HCT116 (cell line): ENCODE data around the gene FRRS1.

Experiments
- EZH2 ChIP-seq: fragments of 200-600 bp; sonication (generic); IDR thresholded peaks from 2 replicates; pipeline ENCODE4 v1.6.1; 2017; ENCODE audit warnings: antibody characterized with exemption, mixed run types
- EZH2phosphoT487 ChIP-seq: fragments of 200-600 bp; IDR thresholded peaks from 2 replicates; pipeline ENCODE4 v1.6.1; 2018; ENCODE audit warnings: antibody characterized with exemption, borderline replicate concordance
- JUND ChIP-seq: IDR thresholded peaks from 2 replicates; pipeline ENCODE4 v1.6.1; 2012
- POLR2A ChIP-seq: IDR thresholded peaks from 2 replicates; pipeline ENCODE4 v1.7.0; 2011; ENCODE audit warnings: borderline replicate concordance; ENCODE audit not compliant: insufficient read depth, insufficient read length; ENCODE audit errors: extremely low read depth
- POLR2AphosphoS5 ChIP-seq: IDR thresholded peaks from 2 replicates; pipeline ENCODE4 v1.6.1; 2011; ENCODE audit warnings: mild to moderate bottlenecking, low read depth, low read length, moderate library complexity
- RAD21 ChIP-seq: IDR thresholded peaks from 2 replicates; pipeline ENCODE4 v1.6.1; 2012; ENCODE audit warnings: low read depth, mild to moderate bottlenecking
- YY1 ChIP-seq: IDR thresholded peaks from 2 replicates; pipeline ENCODE4 v1.6.1; 2011; ENCODE audit warnings: low read length, low read depth, moderate library complexity, mild to moderate bottlenecking; ENCODE audit not compliant: insufficient replicate concordance; ENCODE audit errors: extremely low read depth
- ZNF274 ChIP-seq: fragments of 200-500 bp; sonication (Bioruptor generic); IDR thresholded peaks from 2 replicates; pipeline ENCODE4 v1.6.1; 2014; ENCODE audit warnings: mild to moderate bottlenecking, low read depth, low read length, inconsistent platforms
- TF ChIP-seq, protein P1 (sequence below), 3 experiments: fragments of 200-600 bp in 1 of 3; sonication (generic) in 1 of 3; IDR thresholded peaks in 2 of 3; conservative IDR thresholded peaks in 1 of 3; 2 replicates each; pipeline ENCODE4 v1.5.1; 2012 to 2017; ENCODE audit warnings: low read depth in 2 of 3, low read length in 2 of 3, antibody characterized with exemption in 1 of 3, borderline replicate concordance in 1 of 3, control low read depth in 1 of 3, mild to moderate bottlenecking in 1 of 3, mixed read lengths in 1 of 3, mixed run types in 1 of 3, moderate library complexity in 1 of 3; ENCODE audit not compliant: insufficient read depth in 1 of 3
- TF ChIP-seq, protein P2 (sequence below): IDR thresholded peaks from 2 replicates; pipeline ENCODE4 v1.6.1; 2012; ENCODE audit warnings: low read depth

- TF ChIP-seq, protein P1, sequence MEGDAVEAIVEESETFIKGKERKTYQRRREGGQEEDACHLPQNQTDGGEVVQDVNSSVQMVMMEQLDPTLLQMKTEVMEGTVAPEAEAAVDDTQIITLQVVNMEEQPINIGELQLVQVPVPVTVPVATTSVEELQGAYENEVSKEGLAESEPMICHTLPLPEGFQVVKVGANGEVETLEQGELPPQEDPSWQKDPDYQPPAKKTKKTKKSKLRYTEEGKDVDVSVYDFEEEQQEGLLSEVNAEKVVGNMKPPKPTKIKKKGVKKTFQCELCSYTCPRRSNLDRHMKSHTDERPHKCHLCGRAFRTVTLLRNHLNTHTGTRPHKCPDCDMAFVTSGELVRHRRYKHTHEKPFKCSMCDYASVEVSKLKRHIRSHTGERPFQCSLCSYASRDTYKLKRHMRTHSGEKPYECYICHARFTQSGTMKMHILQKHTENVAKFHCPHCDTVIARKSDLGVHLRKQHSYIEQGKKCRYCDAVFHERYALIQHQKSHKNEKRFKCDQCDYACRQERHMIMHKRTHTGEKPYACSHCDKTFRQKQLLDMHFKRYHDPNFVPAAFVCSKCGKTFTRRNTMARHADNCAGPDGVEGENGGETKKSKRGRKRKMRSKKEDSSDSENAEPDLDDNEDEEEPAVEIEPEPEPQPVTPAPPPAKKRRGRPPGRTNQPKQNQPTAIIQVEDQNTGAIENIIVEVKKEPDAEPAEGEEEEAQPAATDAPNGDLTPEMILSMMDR (IDR thresholded peaks at IDR 0.05 in 2 of 3, conservative IDR thresholded peaks at IDR 0.05 in 1 of 3; ENCODE audit: borderline replicate concordance in 1 of 3, insufficient read depth in 1 of 3, low read depth in 2 of 3, low read length in 2 of 3) = no peak
- TF ChIP-seq, protein P2, sequence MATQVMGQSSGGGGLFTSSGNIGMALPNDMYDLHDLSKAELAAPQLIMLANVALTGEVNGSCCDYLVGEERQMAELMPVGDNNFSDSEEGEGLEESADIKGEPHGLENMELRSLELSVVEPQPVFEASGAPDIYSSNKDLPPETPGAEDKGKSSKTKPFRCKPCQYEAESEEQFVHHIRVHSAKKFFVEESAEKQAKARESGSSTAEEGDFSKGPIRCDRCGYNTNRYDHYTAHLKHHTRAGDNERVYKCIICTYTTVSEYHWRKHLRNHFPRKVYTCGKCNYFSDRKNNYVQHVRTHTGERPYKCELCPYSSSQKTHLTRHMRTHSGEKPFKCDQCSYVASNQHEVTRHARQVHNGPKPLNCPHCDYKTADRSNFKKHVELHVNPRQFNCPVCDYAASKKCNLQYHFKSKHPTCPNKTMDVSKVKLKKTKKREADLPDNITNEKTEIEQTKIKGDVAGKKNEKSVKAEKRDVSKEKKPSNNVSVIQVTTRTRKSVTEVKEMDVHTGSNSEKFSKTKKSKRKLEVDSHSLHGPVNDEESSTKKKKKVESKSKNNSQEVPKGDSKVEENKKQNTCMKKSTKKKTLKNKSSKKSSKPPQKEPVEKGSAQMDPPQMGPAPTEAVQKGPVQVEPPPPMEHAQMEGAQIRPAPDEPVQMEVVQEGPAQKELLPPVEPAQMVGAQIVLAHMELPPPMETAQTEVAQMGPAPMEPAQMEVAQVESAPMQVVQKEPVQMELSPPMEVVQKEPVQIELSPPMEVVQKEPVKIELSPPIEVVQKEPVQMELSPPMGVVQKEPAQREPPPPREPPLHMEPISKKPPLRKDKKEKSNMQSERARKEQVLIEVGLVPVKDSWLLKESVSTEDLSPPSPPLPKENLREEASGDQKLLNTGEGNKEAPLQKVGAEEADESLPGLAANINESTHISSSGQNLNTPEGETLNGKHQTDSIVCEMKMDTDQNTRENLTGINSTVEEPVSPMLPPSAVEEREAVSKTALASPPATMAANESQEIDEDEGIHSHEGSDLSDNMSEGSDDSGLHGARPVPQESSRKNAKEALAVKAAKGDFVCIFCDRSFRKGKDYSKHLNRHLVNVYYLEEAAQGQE = no peak
- TF ChIP-seq EZH2phosphoT487 = no peak
- TF ChIP-seq EZH2 = no peak
- TF ChIP-seq POLR2AphosphoS5 = no peak
- TF ChIP-seq YY1 = no peak
- TF ChIP-seq ZNF274 = no peak
- no peak for TF ChIP-seq JUND
- TF ChIP-seq POLR2A = no peak
- no peak for TF ChIP-seq RAD21
Observed at GRCh38 chr1:99772809-99773208, 6.4 kb upstream of the FRRS1 start.
